Astrocyte (in vitro differentiated cells and primary cell): Measurements from ENCODE around the gene SLC38A1. TPM values are rescaled to one million over a fixed set of nuclear protein-coding genes. Genes with fewer than 3 reads are reported as not detected.

ENCODE experiments used
- DNase-seq: peaks from one replicate; pipeline ENCODE4 v3.0.0-alpha.2; 2010; ENCODE audit warnings: low read depth
- FAIRE-seq: peaks from 2 replicates; lab custom pipeline; 2011; peaks lifted over from hg19 to GRCh38; lab: Jason Lieb, UNC
- H2AFZ ChIP-seq: 2 replicates; pipeline ENCODE4 v1.6.0; 2012; ENCODE audit warnings: low read depth, low read length, inconsistent platforms
- H3K27ac ChIP-seq: 2 replicates; pipeline ENCODE4 v1.5.1; 2011; ENCODE audit warnings: low read depth, low read length, inconsistent platforms
- H3K27me3 ChIP-seq: 2 replicates; pipeline ENCODE4 v1.6.0; 2011; ENCODE audit warnings: low read length, inconsistent platforms; ENCODE audit not compliant: insufficient read depth
- H3K36me3 ChIP-seq: 2 replicates; pipeline ENCODE4 v1.5.1; 2011; ENCODE audit warnings: low read length, inconsistent platforms; ENCODE audit not compliant: insufficient read depth
- H3K4me1 ChIP-seq: 2 replicates; pipeline ENCODE4 v1.5.1; 2011; ENCODE audit warnings: low read length, inconsistent platforms; ENCODE audit not compliant: insufficient read depth
- H3K4me2 ChIP-seq: 2 replicates; pipeline ENCODE4 v1.6.0; 2012; ENCODE audit warnings: low read length, inconsistent platforms
- H3K4me3 ChIP-seq: 2 replicates; pipeline ENCODE4 v1.5.1; 2011; ENCODE audit warnings: low read depth, mild to moderate bottlenecking, low read length, inconsistent platforms; ENCODE audit not compliant: insufficient read depth
- H3K79me2 ChIP-seq: 2 replicates; pipeline ENCODE4 v1.6.0; 2012; ENCODE audit warnings: mild to moderate bottlenecking, low read length, inconsistent platforms; ENCODE audit not compliant: insufficient read depth
- H3K9ac ChIP-seq: 2 replicates; pipeline ENCODE4 v1.6.0; 2012; ENCODE audit warnings: mild to moderate bottlenecking, low read length, inconsistent platforms
- H3K9me3 ChIP-seq: 2 replicates; pipeline ENCODE4 v1.5.1; 2012; ENCODE audit warnings: low read depth, mild to moderate bottlenecking, low read length, inconsistent platforms; ENCODE audit not compliant: insufficient read depth
- H4K20me1 ChIP-seq: 2 replicates; pipeline ENCODE4 v1.6.0; 2012; ENCODE audit warnings: low read length, inconsistent platforms; ENCODE audit not compliant: insufficient read depth
- H3K27ac Mint-ChIP-seq: one replicate; pipeline ENCODE4 v1.8.0; 2021; ENCODE audit warnings: mild to moderate bottlenecking, mixed read lengths; ENCODE audit not compliant: unreplicated experiment
- H3K27me3 Mint-ChIP-seq: one replicate; pipeline ENCODE4 v1.8.0; 2021; ENCODE audit warnings: low read depth, mixed read lengths; ENCODE audit not compliant: unreplicated experiment
- H3K36me3 Mint-ChIP-seq: one replicate; pipeline ENCODE4 v1.8.0; 2021; ENCODE audit warnings: low read depth, mixed read lengths; ENCODE audit not compliant: unreplicated experiment
- H3K4me1 Mint-ChIP-seq: one replicate; pipeline ENCODE4 v1.8.0; 2021; ENCODE audit warnings: low read depth, mixed read lengths; ENCODE audit not compliant: unreplicated experiment
- H3K4me3 Mint-ChIP-seq: one replicate; pipeline ENCODE4 v1.8.0; 2021; ENCODE audit warnings: mild to moderate bottlenecking, moderate library complexity, mixed read lengths; ENCODE audit not compliant: unreplicated experiment
- H3K9me3 Mint-ChIP-seq: one replicate; pipeline ENCODE4 v1.8.0; 2021; ENCODE audit warnings: mild to moderate bottlenecking, mixed read lengths; ENCODE audit not compliant: unreplicated experiment
- EZH2 ChIP-seq: IDR thresholded peaks from 2 replicates; pipeline ENCODE4 v1.6.1; 2012; ENCODE audit warnings: mild to moderate bottlenecking, low read length, inconsistent platforms; ENCODE audit not compliant: insufficient read depth
- total RNA-seq: library from RNA; stranded (reverse); gene quantifications from 2 replicates; pipeline ENCODE4 v1.2.1, GENCODE V29; 2021
- TF ChIP-seq, protein P1 (sequence below): IDR thresholded peaks from 2 replicates; pipeline ENCODE4 v1.5.1; 2011; ENCODE audit warnings: low read depth, mild to moderate bottlenecking, inconsistent platforms, low read length, moderate library complexity; ENCODE audit not compliant: insufficient read depth

Gene SLC38A1
- total RNA-seq, 1 donor from 2014 or later, result 160 TPM

DNA sequence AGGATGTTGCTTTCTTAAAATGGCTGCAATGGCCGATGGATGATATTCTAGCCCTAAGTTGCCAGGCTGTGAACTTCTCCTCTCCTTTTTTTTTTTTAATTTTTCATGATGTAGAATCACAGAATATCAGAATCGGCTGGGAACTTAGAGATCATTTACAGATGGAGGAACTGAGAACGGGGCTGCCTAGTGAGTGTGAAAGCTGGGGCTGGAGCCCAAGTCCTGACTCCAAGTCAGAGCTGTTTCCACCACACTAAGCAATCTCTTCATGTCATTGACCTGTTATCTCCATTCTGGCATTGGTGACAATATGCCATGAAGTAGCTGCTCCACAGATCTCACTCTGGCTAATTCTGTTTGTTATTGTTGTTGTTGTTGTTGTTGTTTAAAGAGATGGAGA is 121.7 kb downstream of the SLC38A1 start:
- H2AFZ ChIP-seq, result no peak overlapping the region
- Mint-ChIP-seq H3K9me3 (no peaks in the 10 kb centered on the region), H3K4me3 (no peak overlapping the region), H3K36me3 (no peaks in the 10 kb centered on the region), H3K27me3 (no peaks in the 10 kb centered on the region), H3K4me1 (no peaks in the 10 kb centered on the region), H3K27ac (no peak overlapping the region)
- no peaks in the 10 kb centered on the region for H3K36me3 ChIP-seq
- no peak overlapping the region for H3K4me2 ChIP-seq
- no peaks in the 10 kb centered on the region for H3K79me2 ChIP-seq
- DNase-seq (no peak), FAIRE-seq (no peak)
- H3K9me3 ChIP-seq, result no peaks in the 10 kb centered on the region
- TF ChIP-seq, protein P1, sequence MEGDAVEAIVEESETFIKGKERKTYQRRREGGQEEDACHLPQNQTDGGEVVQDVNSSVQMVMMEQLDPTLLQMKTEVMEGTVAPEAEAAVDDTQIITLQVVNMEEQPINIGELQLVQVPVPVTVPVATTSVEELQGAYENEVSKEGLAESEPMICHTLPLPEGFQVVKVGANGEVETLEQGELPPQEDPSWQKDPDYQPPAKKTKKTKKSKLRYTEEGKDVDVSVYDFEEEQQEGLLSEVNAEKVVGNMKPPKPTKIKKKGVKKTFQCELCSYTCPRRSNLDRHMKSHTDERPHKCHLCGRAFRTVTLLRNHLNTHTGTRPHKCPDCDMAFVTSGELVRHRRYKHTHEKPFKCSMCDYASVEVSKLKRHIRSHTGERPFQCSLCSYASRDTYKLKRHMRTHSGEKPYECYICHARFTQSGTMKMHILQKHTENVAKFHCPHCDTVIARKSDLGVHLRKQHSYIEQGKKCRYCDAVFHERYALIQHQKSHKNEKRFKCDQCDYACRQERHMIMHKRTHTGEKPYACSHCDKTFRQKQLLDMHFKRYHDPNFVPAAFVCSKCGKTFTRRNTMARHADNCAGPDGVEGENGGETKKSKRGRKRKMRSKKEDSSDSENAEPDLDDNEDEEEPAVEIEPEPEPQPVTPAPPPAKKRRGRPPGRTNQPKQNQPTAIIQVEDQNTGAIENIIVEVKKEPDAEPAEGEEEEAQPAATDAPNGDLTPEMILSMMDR, result no peak
- TF ChIP-seq EZH2, result no peak
- no peak overlapping the region for H3K27ac ChIP-seq
- no peaks in the 10 kb centered on the region for H4K20me1 ChIP-seq
- H3K27me3 ChIP-seq, result no peaks in the 10 kb centered on the region
- H3K4me1 ChIP-seq, result no peaks in the 10 kb centered on the region
- H3K4me3 ChIP-seq, result no peak overlapping the region
- no peak overlapping the region for H3K9ac ChIP-seq

DNA sequence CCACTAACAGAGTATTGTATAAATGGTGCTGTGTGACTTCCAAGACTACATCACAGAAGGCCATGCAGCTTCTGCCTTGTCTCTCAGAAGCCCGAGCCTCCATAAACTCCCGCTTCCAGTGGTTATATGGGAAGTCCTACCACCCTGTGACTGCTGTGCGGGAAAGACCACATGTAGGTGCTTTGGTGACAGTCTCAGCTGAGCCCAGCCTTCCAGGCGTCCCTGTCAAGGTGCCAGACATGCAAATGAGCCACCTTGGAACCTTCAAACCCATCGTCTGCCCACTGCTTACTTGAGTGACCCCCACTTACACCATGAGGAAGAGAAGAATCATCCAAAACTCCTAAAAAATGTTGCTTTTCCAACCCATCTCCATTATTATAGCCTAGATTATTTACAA is 123.0 kb downstream of the SLC38A1 start:
- Mint-ChIP-seq H3K27me3 (no peaks in the 10 kb centered on the region), H3K9me3 (no peaks in the 10 kb centered on the region), H3K36me3 (no peaks in the 10 kb centered on the region), H3K4me1 (no peaks in the 10 kb centered on the region), H3K27ac (no peak overlapping the region), H3K4me3 (no peak overlapping the region)
- Histone ChIP-seq H3K4me1 (no peaks in the 10 kb centered on the region), H3K36me3 (no peaks in the 10 kb centered on the region), H3K4me2 (no peak overlapping the region), H3K9me3 (no peaks in the 10 kb centered on the region), H2AFZ (no peak overlapping the region), H3K27me3 (no peaks in the 10 kb centered on the region), H3K9ac (no peak overlapping the region), H4K20me1 (no peaks in the 10 kb centered on the region), H3K79me2 (no peaks in the 10 kb centered on the region), H3K27ac (no peak overlapping the region), H3K4me3 (no peak overlapping the region)
- no peak for TF ChIP-seq EZH2
- TF ChIP-seq, protein P1, result no peak
- FAIRE-seq, result no peak
- DNase-seq, result no peak

DNA sequence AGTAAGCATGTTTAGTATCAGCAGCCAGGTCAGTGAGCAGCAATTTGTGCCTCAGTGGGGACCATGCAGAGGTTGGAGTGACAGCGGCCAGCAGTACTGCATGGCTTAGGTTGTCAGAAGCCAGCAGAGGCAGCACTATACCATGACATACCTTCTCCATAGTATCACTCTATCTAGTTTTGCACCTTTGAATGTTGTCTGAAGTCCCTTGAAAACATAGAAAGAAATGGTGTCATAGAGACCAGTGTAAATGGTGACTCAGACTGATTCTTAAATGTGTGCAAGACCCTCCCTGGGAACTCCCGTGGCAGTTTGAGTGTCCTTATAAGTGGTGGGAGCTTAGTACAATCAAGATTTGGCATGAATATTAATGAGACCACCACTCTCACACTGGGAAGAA is 124.4 kb downstream of the SLC38A1 start:
- Histone ChIP-seq H3K9me3 (no peaks in the 10 kb centered on the region), H3K36me3 (no peaks in the 10 kb centered on the region), H3K4me2 (no peak overlapping the region), H2AFZ (no peak overlapping the region), H3K4me3 (no peak overlapping the region), H3K27ac (no peak overlapping the region), H3K79me2 (no peaks in the 10 kb centered on the region), H3K9ac (no peak overlapping the region), H3K27me3 (no peaks in the 10 kb centered on the region), H4K20me1 (no peaks in the 10 kb centered on the region), H3K4me1 (no peaks in the 10 kb centered on the region)
- H3K27me3 Mint-ChIP-seq, result no peaks in the 10 kb centered on the region
- TF ChIP-seq, protein P1, result no peak
- no peak for TF ChIP-seq EZH2
- no peaks in the 10 kb centered on the region for H3K4me1 Mint-ChIP-seq
- no peak for FAIRE-seq
- H3K9me3 Mint-ChIP-seq, result no peaks in the 10 kb centered on the region
- H3K27ac Mint-ChIP-seq, result no peak overlapping the region
- no peak for DNase-seq
- H3K36me3 Mint-ChIP-seq, result no peaks in the 10 kb centered on the region
- H3K4me3 Mint-ChIP-seq, result no peak overlapping the region
